H54 (cell line): ENCODE results near the gene ASXL1.

Source experiments
- DNase-seq: peaks from one replicate; pipeline ENCODE4 v3.0.0; 2011; ENCODE audit warnings: low spot score, mixed read lengths; ENCODE audit not compliant: insufficient read length
- FAIRE-seq: peaks from 3 replicates; lab custom pipeline; 2011; peaks lifted over from hg19 to GRCh38; lab: Jason Lieb, UNC
- POLR2A ChIP-seq: IDR thresholded peaks from 2 replicates; pipeline ENCODE4 v1.6.1; 2011; ENCODE audit warnings: low read depth, mild to moderate bottlenecking, low read length

Gene ASXL1

DNA sequence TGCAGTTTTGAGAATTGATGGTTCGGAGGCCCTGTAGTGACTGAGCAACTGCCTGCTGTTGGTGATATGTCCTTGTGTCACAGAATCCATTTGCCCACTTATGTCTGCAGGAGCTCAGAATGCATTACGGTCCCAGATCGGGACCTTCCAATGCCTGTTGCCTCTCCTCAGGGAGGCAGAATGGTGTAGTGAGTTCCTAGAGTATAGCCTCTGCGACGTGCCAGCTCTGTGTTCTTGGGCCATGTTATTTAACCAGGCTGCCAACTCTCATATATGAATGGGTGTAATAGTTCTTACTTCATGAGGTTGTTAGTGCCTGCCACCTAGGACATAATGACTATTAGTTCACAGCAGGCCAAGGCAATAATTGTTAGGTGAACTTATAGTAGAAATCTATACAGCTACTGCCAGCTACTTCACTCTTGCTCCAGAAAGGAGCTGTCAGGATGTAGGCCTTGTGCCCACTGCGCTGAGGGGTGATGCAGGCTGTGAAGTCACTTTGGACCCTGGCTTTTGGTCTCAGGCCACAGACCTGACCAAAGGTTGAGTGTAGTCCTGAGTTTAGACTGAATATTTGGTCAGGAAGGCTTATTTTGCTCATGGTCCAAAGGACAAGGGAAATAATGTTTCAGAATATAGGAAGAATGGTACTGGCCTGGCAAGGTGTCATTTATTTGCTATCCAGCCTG, 82.1 kb downstream of the ASXL1 start:
- no peak for TF ChIP-seq POLR2A
- no peak for FAIRE-seq

GRCh38 chr20:32440758-32441078, 82.6 kb downstream of the ASXL1 start:
- TF ChIP-seq POLR2A = no peak
- DNase-seq = no peak
- no peak for FAIRE-seq

More for the DNA sequence above, 82.1 kb downstream of the ASXL1 start:
- DNase-seq = no peak

- no peak for TF ChIP-seq POLR2A
- DNase-seq = no peak
- FAIRE-seq = no peak
Observed at GRCh38 chr20:32441638-32442037, 83.5 kb downstream of the ASXL1 start.

- DNase-seq (no peak), FAIRE-seq (no peak)
- no peak for TF ChIP-seq POLR2A
Observed at GRCh38 chr20:32442630-32443373, 84.7 kb downstream of the ASXL1 start.

- no peak for DNase-seq
- FAIRE-seq = no peak
- no peak for TF ChIP-seq POLR2A
Observed at GRCh38 chr20:32443386-32443974, 85.3 kb downstream of the ASXL1 start.

DNA sequence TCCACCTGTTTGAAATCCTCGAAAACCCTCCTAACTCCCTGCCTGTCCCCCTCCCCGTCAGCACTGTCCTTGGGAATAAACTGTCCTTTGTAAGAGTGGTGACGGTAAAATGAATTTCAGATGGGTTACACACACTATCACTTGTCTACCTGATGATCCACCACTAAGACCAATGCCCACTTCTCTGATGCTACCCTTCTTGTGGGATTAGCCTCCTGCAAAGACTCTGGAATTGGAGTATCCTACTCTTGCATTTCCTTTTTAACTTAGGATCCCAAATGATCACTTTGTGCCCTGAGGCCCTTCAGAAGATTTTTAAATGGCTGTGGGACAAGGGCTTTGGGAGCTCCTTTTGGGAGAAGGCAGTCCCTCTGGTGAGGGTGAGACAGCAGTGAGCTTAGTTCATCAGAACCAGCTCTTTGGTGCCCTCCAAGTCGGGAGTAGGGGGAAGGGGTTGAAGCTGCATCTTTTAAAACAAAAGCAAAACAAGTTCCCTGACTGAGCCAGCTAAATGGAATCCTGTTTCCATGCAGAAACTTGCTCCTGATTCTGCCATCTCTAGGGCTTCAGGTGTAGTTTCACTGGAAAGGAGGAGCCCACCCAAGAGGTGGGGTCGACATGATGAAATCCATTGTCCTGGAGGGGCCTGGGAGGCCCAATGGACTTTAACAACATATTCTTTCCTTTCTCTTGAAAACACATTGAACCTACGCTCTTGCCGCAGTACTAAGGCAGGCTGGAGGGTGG, 86.5 kb downstream of the ASXL1 start:
- DNase-seq (no peak), FAIRE-seq (no peak)
- no peak for TF ChIP-seq POLR2A

- TF ChIP-seq POLR2A = no peak
- FAIRE-seq (no peak), DNase-seq (no peak)
Observed at GRCh38 chr20:32445539-32446273, 87.6 kb downstream of the ASXL1 start.

- no peak for DNase-seq
- no peak for FAIRE-seq
- no peak for TF ChIP-seq POLR2A
Observed at GRCh38 chr20:32446301-32447100, 88.4 kb downstream of the ASXL1 start.

DNA sequence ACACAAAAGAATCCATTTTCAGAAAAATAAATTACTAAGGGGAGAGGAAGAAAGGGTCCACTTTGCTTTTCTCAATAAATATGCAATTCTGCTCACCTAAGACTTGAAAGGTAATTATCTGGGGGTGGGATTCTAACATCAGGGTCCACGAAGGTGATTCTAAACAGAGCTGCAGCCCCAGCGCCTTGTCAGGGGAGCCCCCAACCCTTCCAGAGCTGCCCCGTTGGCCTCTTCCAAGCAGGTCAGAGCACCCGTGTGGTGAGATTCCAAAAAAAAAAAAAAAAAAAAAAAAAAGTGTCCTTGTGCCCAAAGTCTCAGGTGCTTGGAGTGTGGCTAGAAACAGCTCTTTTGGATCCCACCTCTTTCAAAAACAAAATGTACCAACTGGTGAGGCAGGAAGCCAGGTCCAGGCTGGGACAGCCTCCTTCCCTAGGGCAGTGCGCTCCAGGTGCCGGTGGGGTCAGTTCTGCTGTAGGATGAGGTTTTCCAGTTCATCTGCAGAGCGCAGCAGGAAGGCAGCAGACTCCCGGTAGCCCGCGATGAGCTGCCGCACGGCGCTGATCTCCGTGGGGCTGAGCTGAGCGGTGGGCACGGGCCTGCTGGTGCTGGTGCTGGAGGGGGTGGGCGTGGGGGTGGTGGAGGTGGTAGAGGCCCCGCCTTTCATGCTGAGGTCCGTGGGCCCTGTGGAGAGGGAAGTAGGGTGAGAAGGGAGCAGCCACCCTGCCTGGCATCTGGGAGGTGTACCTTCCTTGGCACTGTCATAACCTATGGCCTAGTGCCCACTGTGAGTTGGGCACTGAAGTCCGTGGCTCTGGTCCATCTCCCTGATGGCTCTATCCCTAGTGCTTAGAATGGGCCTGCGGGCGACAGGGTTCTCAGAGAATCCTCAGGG, 89.3 kb downstream of the ASXL1 start:
- no peak for DNase-seq
- no peak for FAIRE-seq
- TF ChIP-seq POLR2A = no peak

GRCh38 chr20:32448306-32449056, 90.3 kb downstream of the ASXL1 start:
- no peak for DNase-seq

More at GRCh38 chr20:32448306-32449056, 90.3 kb downstream of the ASXL1 start:
- TF ChIP-seq POLR2A = no peak
- FAIRE-seq = no peak
